Testis (tissue), 5 donors: ENCODE results near the gene GALNT7. TPM values are rescaled to one million over a fixed set of nuclear protein-coding genes. Genes with fewer than 3 reads are reported as not detected.
"Not testable (repeated sequence)": the region's sequence is repeated elsewhere in the genome, so short reads cannot be mapped to it uniquely, and the experiment has no call there.

ENCODE experiments used
- DNase-seq: peaks from one replicate; pipeline ENCODE4 v3.0.0-alpha.2; 2019
- H3K27ac ChIP-seq, 2 donors: fragments of 200-600 bp; sonication (generic); one replicate each; pipeline ENCODE4 v1.5.1; 2019
- H3K27me3 ChIP-seq: fragments of 200-600 bp; sonication (generic); one replicate; pipeline ENCODE4 v1.5.1; 2019
- H3K36me3 ChIP-seq: fragments of 200-600 bp; sonication (generic); one replicate; pipeline ENCODE4 v1.5.1; 2017; ENCODE audit warnings: low read depth; ENCODE audit errors: missing control alignments
- H3K4me1 ChIP-seq: fragments of 200-600 bp; sonication (generic); one replicate; pipeline ENCODE4 v1.5.1; 2019
- H3K4me3 ChIP-seq, 2 donors: fragments of 200-600 bp; sonication (generic); one replicate each; pipeline ENCODE4 v1.5.1; 2017 to 2019
- H3K9me3 ChIP-seq: fragments of 200-600 bp; sonication (generic); one replicate; pipeline ENCODE4 v1.5.1; 2017
- POLR2A ChIP-seq: fragments of 450-650 bp; IDR thresholded peaks from one replicate; pipeline ENCODE4 v1.6.1; 2017; ENCODE audit warnings: antibody characterized with exemption, mild to moderate bottlenecking, moderate library complexity
- WGBS, 2 donors: methylation state at CpG; one replicate each; pipeline ENCODE4 v1.1.5; 2018; 5-methylcytosine and 5-hydroxymethylcytosine counted together
- intact Hi-C: fragments of 100-400 bp; cut with DNase I; formaldehyde crosslinking; loops from one replicate; pipeline ENCODE4 v1.15.1; 2023; ENCODE audit warnings: low total_unique reads
- long read RNA-seq, 2 donors: transcript quantifications; one replicate each; lab custom pipeline, GENCODE V29; 2026
- polyA plus RNA-seq: library from polyadenylated mRNA; stranded (reverse); fragments of 350-450 nt; fragmentation: Illumina TruSeq; extraction: RNeasy Lipid Tissue Mini Kit (QIAGEN cat#74804); gene quantifications from one replicate; pipeline ENCODE4 v1.2.3, GENCODE V29; 2014; ENCODE audit warnings: low read depth, low replicate concordance; ENCODE audit not compliant: insufficient read depth
- total RNA-seq, 2 donors: library from RNA; depleted of rRNA; stranded (reverse); fragments of >200 nt; gene quantifications; one replicate each; pipeline ENCODE4 v1.2.3, GENCODE V29; 2016
- TF ChIP-seq, protein P1 (sequence below), 3 experiments: fragments of 450-650 bp in 2 of 3; fragments of 200-600 bp in 1 of 3; sonication (generic) in 1 of 3; IDR thresholded peaks; one replicate each; pipeline ENCODE4 v1.5.1; 2016 to 2019; ENCODE audit warnings: antibody characterized with exemption in 3 of 3, mild to moderate bottlenecking in 2 of 3, moderate library complexity in 1 of 3

The GALNT7 gene, protein sequence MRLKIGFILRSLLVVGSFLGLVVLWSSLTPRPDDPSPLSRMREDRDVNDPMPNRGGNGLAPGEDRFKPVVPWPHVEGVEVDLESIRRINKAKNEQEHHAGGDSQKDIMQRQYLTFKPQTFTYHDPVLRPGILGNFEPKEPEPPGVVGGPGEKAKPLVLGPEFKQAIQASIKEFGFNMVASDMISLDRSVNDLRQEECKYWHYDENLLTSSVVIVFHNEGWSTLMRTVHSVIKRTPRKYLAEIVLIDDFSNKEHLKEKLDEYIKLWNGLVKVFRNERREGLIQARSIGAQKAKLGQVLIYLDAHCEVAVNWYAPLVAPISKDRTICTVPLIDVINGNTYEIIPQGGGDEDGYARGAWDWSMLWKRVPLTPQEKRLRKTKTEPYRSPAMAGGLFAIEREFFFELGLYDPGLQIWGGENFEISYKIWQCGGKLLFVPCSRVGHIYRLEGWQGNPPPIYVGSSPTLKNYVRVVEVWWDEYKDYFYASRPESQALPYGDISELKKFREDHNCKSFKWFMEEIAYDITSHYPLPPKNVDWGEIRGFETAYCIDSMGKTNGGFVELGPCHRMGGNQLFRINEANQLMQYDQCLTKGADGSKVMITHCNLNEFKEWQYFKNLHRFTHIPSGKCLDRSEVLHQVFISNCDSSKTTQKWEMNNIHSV
- total RNA-seq (10 to 100 TPM; 28.8 to 32.0 TPM), polyA plus RNA-seq (18.0 TPM)
- long read RNA-seq, donor 1, full-length matches to known transcripts = 4 of 4 reads
- long read RNA-seq, donor 1, partial matches to known transcripts = 0 of 4 reads
- long read RNA-seq, donor 1, other reads (novel, unspliced or antisense) = 0 of 4 reads
- long read RNA-seq, donor 2, full-length matches to known transcripts = 5 of 5 reads
- long read RNA-seq, donor 2, partial matches to known transcripts = 0 of 5 reads
- long read RNA-seq, donor 2, other reads (novel, unspliced or antisense) = 0 of 5 reads

DNA sequence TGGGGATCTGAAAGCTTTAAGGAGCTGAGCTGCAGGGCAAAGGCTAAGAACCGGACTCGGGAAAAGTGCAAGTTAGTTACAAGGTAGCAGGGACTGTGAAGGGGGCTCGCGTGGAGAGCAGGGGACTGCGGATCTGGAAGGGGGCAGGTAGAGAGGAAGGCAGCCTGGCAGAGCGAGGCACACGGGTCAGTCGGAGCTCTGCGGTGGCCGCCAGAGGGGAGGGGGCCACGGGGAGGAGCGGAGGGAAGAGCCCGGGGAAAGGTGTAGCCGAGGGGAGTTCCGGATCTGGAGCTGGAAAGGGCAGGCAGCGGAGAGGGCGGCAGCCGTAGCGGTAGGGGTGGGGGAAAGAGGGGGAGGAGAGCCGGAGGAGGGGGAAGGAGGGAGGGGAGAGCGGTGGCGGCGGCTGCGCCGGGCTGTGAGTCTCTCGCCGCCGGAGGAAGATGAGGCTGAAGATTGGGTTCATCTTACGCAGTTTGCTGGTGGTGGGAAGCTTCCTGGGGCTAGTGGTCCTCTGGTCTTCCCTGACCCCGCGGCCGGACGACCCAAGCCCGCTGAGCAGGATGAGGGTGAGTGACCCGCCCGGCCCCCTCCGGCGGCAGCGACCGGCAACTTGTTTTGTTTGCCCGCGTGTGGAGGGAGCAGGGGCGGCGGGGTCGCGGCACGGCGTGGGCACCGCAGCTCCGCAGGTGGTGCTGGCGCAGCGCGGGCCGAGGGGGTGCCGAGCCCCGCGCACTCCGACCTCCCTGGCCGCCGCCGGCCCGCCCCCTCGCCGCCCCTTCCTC is at the start of gene GALNT7:
GALNT7 (plus strand) TSS at position 416 of the 782 bp plus-strand sequence; CDS start at position 441, 25 bp downstream.
- TF ChIP-seq POLR2A = no peak
- TF ChIP-seq, protein P1, sequence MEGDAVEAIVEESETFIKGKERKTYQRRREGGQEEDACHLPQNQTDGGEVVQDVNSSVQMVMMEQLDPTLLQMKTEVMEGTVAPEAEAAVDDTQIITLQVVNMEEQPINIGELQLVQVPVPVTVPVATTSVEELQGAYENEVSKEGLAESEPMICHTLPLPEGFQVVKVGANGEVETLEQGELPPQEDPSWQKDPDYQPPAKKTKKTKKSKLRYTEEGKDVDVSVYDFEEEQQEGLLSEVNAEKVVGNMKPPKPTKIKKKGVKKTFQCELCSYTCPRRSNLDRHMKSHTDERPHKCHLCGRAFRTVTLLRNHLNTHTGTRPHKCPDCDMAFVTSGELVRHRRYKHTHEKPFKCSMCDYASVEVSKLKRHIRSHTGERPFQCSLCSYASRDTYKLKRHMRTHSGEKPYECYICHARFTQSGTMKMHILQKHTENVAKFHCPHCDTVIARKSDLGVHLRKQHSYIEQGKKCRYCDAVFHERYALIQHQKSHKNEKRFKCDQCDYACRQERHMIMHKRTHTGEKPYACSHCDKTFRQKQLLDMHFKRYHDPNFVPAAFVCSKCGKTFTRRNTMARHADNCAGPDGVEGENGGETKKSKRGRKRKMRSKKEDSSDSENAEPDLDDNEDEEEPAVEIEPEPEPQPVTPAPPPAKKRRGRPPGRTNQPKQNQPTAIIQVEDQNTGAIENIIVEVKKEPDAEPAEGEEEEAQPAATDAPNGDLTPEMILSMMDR (IDR thresholded peaks at IDR 0.05) = no peak
- peaks cover 5% of the 10 kb centered on the region for H3K4me1 ChIP-seq
- H3K36me3 ChIP-seq = no peaks in the 10 kb centered on the region
- 0% methylated on average over 17 to 49 of the region's 64 CpGs for WGBS, 2 donors
- H3K27me3 ChIP-seq = no peaks in the 10 kb centered on the region
- peak; percentile 80 for DNase-seq
- intact Hi-C loops = no loop called here
- peak within 1 kb of the TSS; percentile 89 for H3K4me3 ChIP-seq
- peak within 1 kb of the TSS; percentile 93 to 98 for H3K27ac ChIP-seq
- no peaks in the 10 kb centered on the region for H3K9me3 ChIP-seq

DNA sequence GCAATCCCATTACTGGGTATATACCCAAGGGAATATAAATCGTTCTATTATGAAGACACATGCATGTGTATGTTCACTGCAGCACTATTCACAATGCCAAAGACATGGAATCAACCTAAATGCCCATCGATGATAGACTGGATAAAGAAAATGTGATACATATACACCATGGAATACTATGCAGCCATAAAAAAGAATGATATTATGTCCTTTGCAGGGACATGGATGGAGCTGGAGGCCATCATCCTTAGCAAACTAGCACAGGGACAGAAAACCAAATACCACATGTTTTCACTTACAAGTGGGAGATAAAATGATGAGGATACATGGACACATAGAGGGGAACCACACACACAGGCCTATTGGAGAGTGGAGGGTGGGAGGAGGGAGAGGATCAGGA is 49.8 kb upstream of the GALNT7 start:
- DNase-seq, H3K9me3 ChIP-seq, H3K27me3 ChIP-seq, H3K36me3 ChIP-seq, H3K4me1 ChIP-seq, intact Hi-C loops, H3K4me3 ChIP-seq, H3K27ac ChIP-seq: not testable (repeated sequence)
- whole genome bisulfite sequencing, 2 donors = 83 to 89% methylated on average over 2 of the region's 2 CpGs

DNA sequence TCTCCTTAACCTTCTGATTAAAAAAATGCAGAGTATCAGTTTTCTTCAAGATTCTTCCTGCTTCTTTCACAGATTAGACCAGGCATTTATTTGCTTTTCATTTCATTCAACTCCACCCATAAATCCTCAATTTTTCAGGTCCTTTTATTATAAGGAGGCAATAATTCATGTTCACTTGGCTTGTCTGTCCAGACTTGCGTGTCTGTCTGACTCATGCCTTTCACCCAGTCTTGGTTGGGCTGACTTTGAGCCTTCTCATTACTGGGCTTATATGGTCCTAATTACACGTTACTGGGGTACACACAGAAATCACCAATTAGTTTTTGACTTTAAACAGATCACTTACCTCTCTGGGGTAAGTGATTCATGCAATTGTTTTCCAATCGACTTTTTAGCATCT is 48.8 kb upstream of the GALNT7 start:
- Histone ChIP-seq H3K27ac (no peak overlapping the region), H3K9me3 (no peaks in the 10 kb centered on the region), H3K36me3 (no peaks in the 10 kb centered on the region), H3K27me3 (no peaks in the 10 kb centered on the region), H3K4me3 (no peak overlapping the region), H3K4me1 (no peaks in the 10 kb centered on the region)
- WGBS, 2 donors = 85 to 88% methylated on average over 3 of the region's 3 CpGs
- no peak for DNase-seq
- TF ChIP-seq POLR2A = no peak
- TF ChIP-seq, protein P1 (IDR thresholded peaks at IDR 0.05) = no peak
- intact Hi-C loops = no loop called here

DNA sequence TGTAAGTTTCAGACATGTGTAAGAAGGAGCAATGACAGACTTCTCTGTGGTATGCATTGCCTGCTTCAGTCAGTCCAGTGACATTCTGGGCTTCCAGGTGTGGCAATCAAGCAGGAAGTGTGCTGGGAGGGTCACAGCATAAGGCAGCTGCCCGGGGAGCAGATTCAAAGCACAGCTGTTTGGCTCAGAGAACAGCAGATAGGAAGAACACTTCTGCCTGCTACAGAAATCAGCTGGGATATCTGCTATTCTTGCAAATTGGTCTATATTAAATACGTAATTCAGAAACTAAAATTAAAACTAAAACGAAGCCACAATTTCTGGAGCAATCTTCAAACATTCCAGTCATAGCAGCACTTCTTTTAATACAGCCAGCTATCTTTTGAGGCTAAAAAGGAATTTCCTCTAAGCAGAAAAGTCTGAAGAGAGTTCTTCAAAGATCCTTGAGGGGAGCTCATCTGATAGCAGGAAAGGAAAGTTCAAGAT is 47.5 kb upstream of the GALNT7 start:
- Histone ChIP-seq H3K4me3 (no peak overlapping the region), H3K27me3 (no peaks in the 10 kb centered on the region), H3K36me3 (no peaks in the 10 kb centered on the region), H3K27ac (no peak overlapping the region), H3K9me3 (no peaks in the 10 kb centered on the region), H3K4me1 (no peaks in the 10 kb centered on the region)
- 25 to 51% methylated on average over 3 of the region's 3 CpGs for WGBS, 2 donors
- no peak for DNase-seq
- TF ChIP-seq, protein P1 (IDR thresholded peaks at IDR 0.05) = no peak
- TF ChIP-seq POLR2A = no peak
- intact Hi-C loops = no loop called here
